ENCODE data around the gene ZNF625.

GRCh38 chr19:12113121-12113520 lies 43.4 kb downstream of the ZNF625 start:
- TF ChIP-seq POLR2AphosphoS5 (IDR thresholded peaks at IDR 0.05) (no peak), POLR2A (IDR thresholded peaks at IDR 0.05) (no peak)

Data from gastroesophageal sphincter (tissue), 2 donors.